HFF-Myc (cell line): ENCODE measurements around the gene ATOSA.

Source experiments
- DNase-seq: peaks from one replicate; pipeline ENCODE4 v3.0.0-alpha.2; 2011; ENCODE audit warnings: low read depth; ENCODE audit errors: extremely low read depth
- H3K4me3 ChIP-seq: replicated peaks from 2 replicates; pipeline ENCODE4 v1.5.1; 2011; ENCODE audit warnings: low read depth, mild to moderate bottlenecking, control low read depth, low read length
- TF ChIP-seq, protein P1 (sequence below): IDR thresholded peaks from 2 replicates; pipeline ENCODE4 v1.5.1; 2012; ENCODE audit warnings: mild to moderate bottlenecking, low read depth, low read length, control low read depth; ENCODE audit errors: missing control alignments

ATOSA gene

DNA sequence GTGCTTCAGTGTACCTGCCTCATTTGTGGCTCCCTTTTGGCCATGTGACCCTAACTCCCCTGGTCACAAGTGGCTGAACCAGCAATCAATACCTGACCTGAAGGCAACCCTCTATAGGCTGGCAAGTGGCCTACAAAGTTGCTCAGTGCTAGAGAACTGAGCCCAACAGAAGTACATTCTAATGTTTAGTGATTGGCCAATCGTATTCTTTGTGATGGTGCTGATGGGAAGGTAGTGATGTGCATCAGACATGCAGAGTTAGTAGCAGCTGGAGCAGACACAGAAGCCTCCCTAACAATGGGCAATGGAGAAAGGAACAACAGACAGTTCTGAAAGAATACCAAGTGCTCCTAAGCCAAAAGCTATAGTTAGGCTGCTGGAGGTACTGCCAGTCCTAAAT is 10.4 kb upstream of the ATOSA start:
- no peak for DNase-seq
- H3K4me3 ChIP-seq = no peak overlapping the region
- TF ChIP-seq, protein P1, sequence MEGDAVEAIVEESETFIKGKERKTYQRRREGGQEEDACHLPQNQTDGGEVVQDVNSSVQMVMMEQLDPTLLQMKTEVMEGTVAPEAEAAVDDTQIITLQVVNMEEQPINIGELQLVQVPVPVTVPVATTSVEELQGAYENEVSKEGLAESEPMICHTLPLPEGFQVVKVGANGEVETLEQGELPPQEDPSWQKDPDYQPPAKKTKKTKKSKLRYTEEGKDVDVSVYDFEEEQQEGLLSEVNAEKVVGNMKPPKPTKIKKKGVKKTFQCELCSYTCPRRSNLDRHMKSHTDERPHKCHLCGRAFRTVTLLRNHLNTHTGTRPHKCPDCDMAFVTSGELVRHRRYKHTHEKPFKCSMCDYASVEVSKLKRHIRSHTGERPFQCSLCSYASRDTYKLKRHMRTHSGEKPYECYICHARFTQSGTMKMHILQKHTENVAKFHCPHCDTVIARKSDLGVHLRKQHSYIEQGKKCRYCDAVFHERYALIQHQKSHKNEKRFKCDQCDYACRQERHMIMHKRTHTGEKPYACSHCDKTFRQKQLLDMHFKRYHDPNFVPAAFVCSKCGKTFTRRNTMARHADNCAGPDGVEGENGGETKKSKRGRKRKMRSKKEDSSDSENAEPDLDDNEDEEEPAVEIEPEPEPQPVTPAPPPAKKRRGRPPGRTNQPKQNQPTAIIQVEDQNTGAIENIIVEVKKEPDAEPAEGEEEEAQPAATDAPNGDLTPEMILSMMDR = no peak

DNA sequence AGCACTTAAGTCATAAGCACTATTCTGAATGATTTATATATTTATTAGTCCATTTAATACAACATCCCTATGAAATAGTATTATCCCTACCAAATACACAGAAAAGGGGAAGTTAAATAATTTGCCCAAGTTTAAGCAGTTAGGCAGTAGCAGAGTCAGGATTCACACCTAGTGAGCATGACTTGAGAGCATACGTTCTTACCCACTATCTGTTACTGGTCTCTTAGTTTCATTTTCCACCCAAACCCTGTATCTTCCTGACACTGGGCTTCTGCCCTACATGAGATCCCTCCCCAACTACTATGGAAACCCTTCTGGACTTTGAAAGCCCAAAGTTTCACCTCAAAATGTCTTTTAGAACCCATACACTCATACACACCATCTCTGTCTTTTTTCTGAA is 4.4 kb upstream of the ATOSA start:
- TF ChIP-seq, protein P1 = no peak
- H3K4me3 ChIP-seq = no peak overlapping the region
- no peak for DNase-seq

DNA sequence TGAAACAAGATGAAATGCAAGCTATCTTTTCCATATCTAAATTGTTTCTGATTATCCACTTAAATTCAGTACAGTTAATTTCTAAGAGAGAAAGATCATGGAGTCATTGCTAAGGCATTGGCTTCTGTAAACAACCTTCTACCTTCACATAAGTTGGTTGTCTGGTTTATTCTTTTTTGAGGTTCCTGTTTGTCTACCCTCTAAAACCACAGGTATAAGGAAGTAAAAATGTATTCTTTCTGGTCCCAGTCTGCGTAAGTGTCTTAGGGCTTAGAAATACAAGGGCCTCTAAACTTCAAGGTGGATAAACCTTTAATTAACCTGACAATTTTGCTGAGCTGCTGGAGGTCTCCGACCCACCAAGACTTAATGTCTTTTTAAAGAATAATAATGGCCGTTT is 3.6 kb upstream of the ATOSA start:
- no peak for DNase-seq
- H3K4me3 ChIP-seq = no peak overlapping the region
- TF ChIP-seq, protein P1 = no peak

DNA sequence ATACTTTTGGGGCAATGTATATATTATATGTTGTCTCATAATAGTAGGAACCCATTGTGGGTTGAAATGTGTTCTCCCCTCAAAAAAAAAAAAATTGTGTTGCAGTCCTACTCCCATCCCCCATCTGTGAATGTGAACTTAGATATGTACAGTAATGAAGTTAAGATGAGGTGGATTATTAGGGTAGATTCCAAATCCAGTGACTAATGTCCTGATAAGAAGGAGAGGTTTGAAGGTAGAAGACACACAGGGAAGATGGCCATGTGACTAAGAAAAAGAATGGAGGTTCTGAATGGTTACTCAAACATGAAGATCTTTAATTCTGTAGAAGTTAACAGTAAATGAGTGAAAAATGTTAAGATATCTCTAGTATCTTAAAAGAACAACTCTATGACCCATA is 3.0 kb upstream of the ATOSA start:
- H3K4me3 ChIP-seq = no peak overlapping the region
- DNase-seq = no peak
- TF ChIP-seq, protein P1 = no peak

DNA sequence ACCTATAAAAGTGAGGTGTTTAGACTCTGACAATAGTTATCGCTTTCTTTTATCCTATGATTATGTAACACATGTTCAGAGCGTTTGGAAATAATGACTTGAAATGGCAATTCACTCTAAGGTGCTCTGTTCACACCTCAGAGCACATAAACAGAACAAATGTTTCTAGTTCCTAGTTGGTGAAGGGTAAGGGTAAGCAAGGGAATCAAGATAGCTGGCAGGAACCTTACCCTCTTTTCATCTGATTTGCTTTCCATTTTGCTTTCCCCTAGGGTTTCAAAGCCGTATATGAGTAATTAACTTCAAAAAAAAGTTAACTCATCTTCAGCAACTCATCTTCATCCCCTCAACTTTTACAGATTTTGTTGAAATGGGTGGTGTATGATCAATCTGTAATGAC is 2.3 kb upstream of the ATOSA start:
- no peak overlapping the region for H3K4me3 ChIP-seq
- TF ChIP-seq, protein P1 = no peak
- no peak for DNase-seq

DNA sequence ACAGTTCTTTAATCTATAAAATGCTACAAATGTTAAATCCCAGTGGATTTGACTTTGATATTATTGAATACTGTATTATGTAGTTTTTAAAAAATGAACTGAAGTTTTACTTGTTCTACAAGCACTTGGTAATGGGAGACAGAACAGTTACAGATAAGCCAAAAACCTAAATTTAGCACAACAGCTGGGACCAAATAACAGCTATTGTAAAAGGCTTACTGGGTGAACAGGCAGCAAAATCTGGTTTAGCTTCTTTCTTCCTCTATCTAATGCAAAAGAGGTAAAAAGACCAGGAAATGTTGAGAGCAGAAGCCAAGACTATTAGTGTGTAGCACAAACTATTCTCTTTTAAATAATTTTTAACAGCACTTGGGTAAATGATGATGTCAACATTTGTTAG is 1.6 kb upstream of the ATOSA start:
- TF ChIP-seq, protein P1 = no peak
- H3K4me3 ChIP-seq = no peak overlapping the region
- no peak for DNase-seq

DNA sequence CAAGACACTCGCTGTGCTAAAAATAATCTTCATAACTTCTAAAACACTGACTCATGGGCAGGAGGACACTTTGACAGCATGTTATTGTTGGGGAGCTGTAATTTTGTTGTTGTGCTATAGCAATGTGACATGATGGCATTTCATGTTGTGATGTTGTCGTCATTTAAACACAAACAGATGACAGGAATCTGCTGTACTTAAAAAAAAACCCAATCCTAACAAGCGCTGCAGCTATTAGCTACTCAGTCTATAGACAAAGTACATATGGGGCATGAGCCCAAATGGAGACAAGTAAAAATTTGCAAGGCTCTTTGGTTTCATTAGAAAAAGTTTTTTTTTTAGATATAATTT is 828 bp upstream of the ATOSA start:
- TF ChIP-seq, protein P1 = no peak
- peak; percentile 14 for DNase-seq
- H3K4me3 ChIP-seq = peak overlapping the region; percentile 88
